HG02763 (cell line): ENCODE results near the gene SH3BP5.

Experiments used
- ATAC-seq: cut with Tn5 transposase; IDR thresholded peaks from one replicate; pipeline ENCODE4 v1.9.1; 2021; ENCODE audit warnings: mild to moderate bottlenecking, moderate library complexity; ENCODE audit not compliant: unreplicated experiment

SH3BP5 gene

DNA sequence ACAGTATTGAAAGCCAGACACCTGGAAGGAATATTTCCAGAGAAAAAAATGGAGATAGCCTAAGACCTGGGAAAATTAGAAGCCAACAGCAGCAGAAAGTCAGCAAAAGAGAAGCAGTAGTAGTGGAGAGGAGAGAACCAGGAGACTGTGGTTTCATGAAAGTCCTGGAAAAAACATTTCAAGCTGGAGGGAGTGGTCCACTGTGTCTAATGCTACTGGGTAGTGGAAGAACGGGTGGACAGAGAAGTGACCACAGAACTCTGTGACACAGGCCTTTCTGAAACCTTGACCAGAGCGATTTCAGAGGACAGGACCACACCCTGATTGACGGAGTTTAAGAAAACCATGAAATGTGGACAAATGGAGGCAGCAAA lies 15.3 kb upstream of the SH3BP5 start:
- ATAC-seq = no peak

- no peak for ATAC-seq
Measured at GRCh38 chr3:15347063-15347736, 14.8 kb upstream of the SH3BP5 start.

- no peak for ATAC-seq
Measured at GRCh38 chr3:15346516-15346915, 14.1 kb upstream of the SH3BP5 start.

GRCh38 chr3:15345608-15346137 lies 13.3 kb upstream of the SH3BP5 start:
- ATAC-seq = peak; percentile 83

DNA sequence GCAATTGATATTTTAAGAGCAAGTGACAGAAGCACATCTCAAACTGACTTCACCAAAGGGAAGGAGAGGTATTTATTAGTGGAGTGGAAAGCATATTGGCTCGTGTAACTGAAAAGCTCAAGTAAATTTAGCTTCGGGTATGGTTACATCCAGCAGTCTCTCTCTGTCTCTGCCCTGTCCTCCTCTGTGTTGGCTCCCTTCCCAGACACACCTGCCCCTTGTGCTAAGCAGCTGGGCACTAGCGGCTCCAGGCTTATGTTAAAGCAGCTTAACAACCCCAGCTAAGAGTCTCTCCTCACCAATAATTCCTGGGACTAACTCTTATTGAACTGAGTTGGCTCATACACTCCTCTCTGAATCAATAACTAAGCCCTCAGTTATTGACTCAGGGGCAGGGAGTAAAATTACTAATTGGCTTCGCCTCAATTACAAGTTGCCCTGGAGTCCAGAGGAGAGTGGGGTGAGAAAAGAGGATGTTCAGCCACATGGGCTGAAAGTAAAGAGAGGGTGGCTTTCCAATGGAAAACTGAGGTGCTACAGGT lies 12.8 kb upstream of the SH3BP5 start:
- peak; percentile 43 for ATAC-seq

GRCh38 chr3:15342945-15343344 lies 10.6 kb upstream of the SH3BP5 start:
- no peak for ATAC-seq

- ATAC-seq = no peak
Measured at GRCh38 chr3:15342246-15342645, 9.9 kb upstream of the SH3BP5 start.

GRCh38 chr3:15341030-15341726 lies 8.8 kb upstream of the SH3BP5 start:
- ATAC-seq = no peak

DNA sequence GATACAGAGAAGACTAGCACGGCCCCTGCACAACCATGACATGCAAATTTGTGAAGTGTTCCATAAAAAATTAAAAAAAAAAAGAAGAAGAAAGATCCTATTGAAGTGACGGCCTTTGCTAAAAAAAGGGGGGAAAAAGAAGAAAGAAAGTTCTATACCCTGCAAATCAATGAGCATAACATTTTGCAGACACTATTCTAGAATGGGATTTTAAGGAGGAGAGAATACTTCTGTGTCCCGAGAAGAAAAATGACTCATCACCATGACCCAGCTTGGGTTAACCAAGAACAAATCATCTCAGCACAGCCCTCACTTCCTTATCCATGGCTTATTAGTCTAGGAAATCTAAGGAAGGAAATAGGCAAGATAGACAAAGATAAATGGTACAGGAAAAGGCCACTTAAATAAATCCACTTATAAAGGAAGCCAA lies 7.4 kb upstream of the SH3BP5 start:
- ATAC-seq = no peak

DNA sequence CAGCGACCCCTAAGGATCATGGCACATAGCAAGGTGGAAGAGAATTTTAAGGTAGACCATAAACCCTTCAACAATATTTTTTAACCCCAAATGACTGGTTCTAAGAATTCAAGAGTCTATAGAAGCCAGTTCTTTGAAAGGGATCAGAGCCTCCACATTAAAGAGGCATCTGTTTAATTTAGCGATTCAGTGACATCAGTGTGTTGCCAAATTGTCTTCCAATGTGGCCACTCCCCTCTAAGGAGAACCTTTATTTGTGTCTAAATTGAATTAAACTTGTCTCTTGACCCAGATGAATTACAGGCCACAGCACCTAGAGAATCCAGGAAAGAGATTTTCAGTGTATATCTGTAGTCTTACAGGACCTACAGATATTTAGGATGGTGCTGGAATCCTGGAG lies 6.6 kb upstream of the SH3BP5 start:
- no peak for ATAC-seq

- no peak for ATAC-seq
Measured at GRCh38 chr3:15337963-15338362, 5.6 kb upstream of the SH3BP5 start.

DNA sequence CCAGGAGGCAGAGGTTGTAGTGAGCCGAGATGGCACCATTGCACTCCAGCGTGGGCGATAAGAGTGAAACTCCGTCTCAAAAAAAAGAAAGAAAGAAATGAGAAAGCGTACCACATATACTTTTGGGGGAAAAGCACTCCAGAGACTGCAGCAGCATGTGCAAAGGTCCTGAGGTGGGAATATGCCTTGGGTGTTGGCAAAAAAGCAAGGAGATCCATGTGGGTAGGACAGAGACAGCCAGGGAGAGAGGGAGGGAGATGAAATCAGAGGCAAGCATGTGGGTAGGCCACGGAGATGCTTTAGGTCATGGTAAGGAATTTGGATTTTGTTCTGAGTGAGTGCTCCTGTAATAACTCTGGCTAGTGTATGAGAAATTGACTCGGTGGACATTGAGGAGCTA lies 3.7 kb upstream of the SH3BP5 start:
- ATAC-seq = no peak

GRCh38 chr3:15333956-15334263 lies 1.5 kb upstream of the SH3BP5 start:
- no peak for ATAC-seq

GRCh38 chr3:15333099-15333955 lies 941 bp upstream of the SH3BP5 start:
- no peak for ATAC-seq

DNA sequence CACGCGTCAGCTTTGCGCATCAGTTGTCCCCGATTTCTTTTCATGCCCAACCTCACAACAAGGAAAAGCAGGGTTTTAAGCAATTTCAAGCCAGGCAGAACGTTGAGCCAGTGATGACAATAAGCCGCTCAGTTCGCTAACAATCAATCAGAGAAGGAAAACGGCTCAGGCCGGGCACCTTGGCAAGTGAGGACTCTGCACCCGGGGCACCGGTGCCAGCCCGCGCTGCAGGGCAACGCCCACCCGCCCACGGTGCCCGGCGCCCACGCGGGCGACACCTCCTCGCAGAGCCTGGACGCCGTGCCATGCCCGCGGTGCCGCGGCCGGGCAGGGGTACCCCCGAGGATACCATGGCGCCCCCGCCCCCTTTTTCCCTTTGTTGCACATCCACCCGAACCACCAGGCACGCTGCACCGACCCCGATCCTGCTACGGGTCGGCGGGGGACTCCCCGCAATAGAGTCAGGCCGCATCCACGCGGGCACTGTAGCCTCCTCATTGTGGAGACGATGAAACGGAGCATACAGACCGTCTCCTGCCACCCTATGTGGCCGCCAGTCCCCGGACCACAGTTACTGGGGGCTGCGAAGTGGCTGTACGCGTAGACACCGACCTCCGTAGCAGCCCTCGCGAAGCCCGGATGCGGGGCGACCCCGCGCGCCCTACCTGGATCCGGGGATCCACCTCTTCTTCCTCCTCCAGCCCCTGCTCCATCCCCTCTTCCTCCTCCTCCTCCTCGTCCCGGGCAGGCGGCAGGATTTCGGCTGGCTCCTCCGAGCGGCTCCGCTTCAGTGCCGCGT lies 581 bp downstream of the SH3BP5 start:
- no peak for ATAC-seq

DNA sequence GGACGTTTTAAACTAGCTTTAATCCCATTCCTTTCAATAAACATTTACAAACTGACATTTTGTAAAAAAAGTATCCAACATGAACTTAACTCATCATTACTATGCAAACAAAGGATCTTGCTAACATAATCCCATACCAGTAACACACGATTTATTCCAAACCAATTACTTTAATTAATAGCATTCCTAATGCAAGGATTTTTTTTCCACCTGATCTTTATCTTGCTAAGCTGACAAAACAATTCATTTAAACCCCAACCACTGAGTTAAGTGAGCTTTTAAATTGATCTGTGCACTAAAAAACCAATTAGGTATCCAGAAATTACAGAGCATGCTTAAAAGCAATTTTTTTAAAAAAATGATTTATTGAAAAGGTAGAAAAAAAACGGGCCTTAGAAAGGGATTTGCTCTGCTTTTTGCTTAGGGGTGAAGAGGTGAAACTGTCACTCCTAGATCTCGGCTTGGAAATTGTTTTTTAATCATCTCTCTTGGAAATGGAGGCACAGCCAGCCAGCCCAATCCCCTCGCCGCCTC lies 1.2 kb downstream of the SH3BP5 start:
- no peak for ATAC-seq

DNA sequence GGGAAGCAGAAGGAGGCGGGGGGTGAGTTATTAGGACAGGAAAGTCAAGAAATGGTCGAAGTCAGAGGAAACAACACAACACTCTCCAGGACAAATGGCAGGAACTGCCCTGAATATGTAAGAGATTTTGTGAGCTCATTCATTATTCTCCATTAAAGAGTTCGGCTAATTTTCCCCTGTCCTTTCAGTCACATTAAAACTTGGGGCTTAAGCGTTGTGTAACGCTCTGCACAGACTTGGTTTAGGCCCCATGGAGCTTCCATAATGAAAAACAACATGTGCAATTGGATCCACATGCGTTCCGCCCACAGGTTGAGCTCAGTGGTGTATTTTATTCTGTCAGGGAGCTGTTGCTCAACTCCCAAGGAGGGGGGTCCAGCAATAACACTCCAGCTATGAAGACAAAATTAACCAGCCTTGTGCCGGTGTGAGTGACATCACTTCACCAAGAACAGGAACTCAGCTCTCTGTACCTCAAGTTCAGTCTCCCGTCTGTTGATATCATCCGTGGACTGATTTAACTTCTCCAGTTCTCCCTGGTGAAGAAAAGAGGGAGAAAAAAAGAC lies 2.3 kb downstream of the SH3BP5 start:
- ATAC-seq = no peak

DNA sequence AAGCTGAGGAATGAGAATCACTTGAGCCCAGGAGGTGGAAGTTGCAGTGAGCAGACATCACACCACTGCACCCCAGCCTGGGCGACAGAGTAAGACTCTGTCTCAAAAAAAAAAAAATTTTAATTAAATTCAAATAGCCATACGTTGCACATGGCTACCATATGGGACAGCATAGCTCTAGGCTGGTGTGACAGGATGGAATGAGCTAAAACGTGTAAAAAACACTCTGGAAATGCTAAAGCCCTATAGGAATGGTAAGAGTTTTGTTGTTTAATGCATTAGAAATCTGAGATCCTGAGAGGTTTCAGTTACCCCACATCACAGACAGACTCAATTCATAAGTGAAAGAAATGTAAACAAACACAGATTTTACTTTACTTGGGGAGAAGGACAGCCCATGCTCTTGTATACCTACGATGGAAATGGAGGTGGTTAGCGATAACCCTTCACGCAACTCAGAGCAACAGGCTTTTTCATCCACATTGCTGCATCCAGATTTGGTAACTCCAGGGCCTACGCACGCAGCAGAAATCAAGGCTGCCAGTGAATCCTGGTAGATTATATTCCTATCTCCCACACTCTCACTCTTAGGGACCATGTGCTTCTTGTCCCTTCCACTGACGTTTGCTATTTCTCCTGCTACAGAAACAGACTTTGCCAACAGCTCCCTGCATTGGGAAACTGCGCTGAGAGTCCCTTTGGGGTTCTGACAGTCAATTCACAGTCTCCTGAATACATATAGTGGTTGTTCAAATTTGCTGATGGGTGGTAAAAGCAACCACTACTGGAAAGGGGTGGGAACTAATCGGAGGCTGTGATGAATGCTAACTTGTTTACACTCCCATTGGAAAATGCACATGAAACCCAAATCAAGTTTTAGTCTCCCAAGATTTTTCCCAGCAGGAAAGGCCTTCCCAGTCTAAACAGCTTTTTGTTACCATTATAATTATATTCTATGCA lies 3.1 kb downstream of the SH3BP5 start:
- ATAC-seq = no peak

- no peak for ATAC-seq
Measured at GRCh38 chr3:15327941-15328340, 4.4 kb downstream of the SH3BP5 start.
